ENCODE data around the gene FAM181A. TPM values are rescaled to one million over a fixed set of nuclear protein-coding genes. Genes with fewer than 3 reads are reported as not detected.

The FAM181A gene
- total and polyA plus RNA-seq, 10 of the 15 experiments (the other 5 are each of a cell fraction or from before 2014, with no cell fraction given): not detected

DNA sequence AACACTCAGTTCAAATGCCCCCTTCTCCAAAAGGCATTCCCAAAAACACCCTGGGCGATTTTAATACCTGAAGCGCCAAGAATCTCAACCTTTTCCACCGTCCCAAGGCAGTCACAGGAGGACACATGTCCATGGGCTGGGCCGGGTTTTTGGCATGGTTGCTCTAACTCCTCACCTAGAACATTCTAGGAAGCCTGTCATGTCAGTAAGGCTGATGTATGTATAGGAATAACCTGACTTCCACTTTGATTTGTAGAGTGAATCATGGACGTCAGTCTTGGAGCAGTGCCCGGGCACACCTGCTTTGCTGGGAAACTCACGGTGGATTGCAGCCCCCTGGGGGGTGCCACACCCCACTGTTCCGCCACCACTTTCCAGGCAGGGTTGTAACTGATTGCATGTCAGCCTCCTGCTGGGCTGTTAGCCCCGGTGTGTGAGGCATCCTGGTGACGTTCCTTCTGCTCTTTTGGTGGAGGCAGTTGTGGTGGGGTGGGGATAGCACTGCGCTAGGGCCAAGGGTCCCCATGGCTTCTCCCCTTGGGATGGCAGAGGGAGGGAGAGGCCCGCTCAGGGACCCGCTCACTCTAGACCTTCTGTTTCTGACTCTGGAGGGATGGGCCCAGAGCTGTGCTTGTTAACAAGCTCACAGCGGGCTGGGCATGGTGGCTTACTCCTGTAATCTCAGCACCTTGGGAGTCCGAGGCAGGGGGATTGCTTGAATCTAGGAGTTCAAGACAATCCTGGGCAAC is 35.2 kb upstream of the FAM181A start (continued):
- no peak for TF ChIP-seq ETV6 (conservative IDR thresholded peaks at IDR 0.05 in 1 of 2, IDR thresholded peaks at IDR 0.05 in 1 of 2; ENCODE audit: borderline replicate concordance in 1 of 2, low read depth in 1 of 2)

DNA sequence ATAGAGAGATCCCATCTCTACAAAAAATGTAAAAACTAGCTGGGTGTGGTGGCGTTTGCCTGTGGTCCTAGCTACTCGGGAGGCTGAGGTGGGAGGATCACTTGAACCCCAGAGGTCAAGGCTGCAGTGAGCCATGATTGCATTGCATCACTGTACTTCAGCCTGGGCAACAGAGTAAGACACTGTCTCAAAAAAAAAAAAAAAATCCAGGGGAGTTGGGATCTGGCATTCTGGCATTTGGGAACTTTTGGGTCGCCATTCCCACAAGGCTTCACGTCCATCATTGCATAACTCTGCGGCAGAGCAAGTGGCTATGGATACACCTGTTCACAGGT is 34.7 kb upstream of the FAM181A start:
- RAD21 ChIA-PET (ENCODE audit: unreplicated experiment): interaction anchor here (0.7 kb wide), 1 partner anchor 233 kb away, joined by 3 read pairs; no protein-coding TSS in a partner anchor
- no peak overlapping the region for H3K4me3 ChIP-seq
- no peaks in the 10 kb centered on the region for H3K4me1 ChIP-seq (ENCODE audit: control insufficient read depth, insufficient read depth, low read length)
- H3K9ac ChIP-seq (ENCODE audit: control insufficient read depth, insufficient read depth, low read length): no peak overlapping the region
- H3K27me3 ChIP-seq (replicated peaks in 1 of 2; ENCODE audit: control insufficient read depth in 2 of 2, insufficient read depth in 2 of 2, low read length in 1 of 2): peaks cover 6 to 10% of the 10 kb centered on the region in 2 experiments
- H3K27ac ChIP-seq (ENCODE audit: control insufficient read depth, insufficient read depth): no peak overlapping the region
- intact Hi-C loops (cut with micrococcal nuclease; ENCODE audit: unreplicated experiment): loop anchor here (5.0 kb wide), 1 partner anchor 160 kb away; no protein-coding TSS in a partner anchor
- FAIRE-seq: no peak
- no TSS peak for BruUV-seq (replicated peaks)
- in situ Hi-C loops (cut with MboI): no loop called here
- no peak overlapping the region for H2AFZ ChIP-seq (ENCODE audit: control insufficient read depth, low read depth, low read length)
- CTCF ChIA-PET: interaction anchor here (1.1 to 9.5 kb wide), 2 partner anchors 16 to 237 kb away, joined by 3 to 55 read pairs; no protein-coding TSS in a partner anchor
- 26% methylated on average over 5 of the region's 5 CpGs for WGBS (ENCODE audit: insufficient coverage, insufficient replicate concordance, low lambda C conversion rate, missing lambda C conversion rate)
- TF ChIP-seq MXI1 (IDR thresholded peaks at IDR 0.05; ENCODE audit: low read depth, low read length) (no peak), HDAC6 (IDR thresholded peaks at IDR 0.05; ENCODE audit: unreplicated experiment) (no peak), ETV6 (conservative IDR thresholded peaks at IDR 0.05 in 1 of 2, IDR thresholded peaks at IDR 0.05 in 1 of 2; ENCODE audit: borderline replicate concordance in 1 of 2, low read depth in 1 of 2) (no peak), BCL11A (IDR thresholded peaks at IDR 0.05; ENCODE audit: low read depth, low read length) (no peak), SIX5 (IDR thresholded peaks at IDR 0.05; ENCODE audit: low read depth, low read length, severe bottlenecking) (no peak), RUNX3 (IDR thresholded peaks at IDR 0.05; ENCODE audit: low read length) (no peak), TCF7 (IDR thresholded peaks at IDR 0.05; ENCODE audit: borderline replicate concordance) (no peak), POU2F2 (IDR thresholded peaks at IDR 0.05; ENCODE audit: borderline replicate concordance, low read depth, low read length) (no peak), HDGF (IDR thresholded peaks at IDR 0.05) (no peak), NR2F1 (conservative IDR thresholded peaks at IDR 0.05) (no peak), NR2C2 (IDR thresholded peaks at IDR 0.05; ENCODE audit: borderline replicate concordance, control insufficient read depth, insufficient read length, low read depth) (no peak)
- TF ChIP-seq, protein P1, sequence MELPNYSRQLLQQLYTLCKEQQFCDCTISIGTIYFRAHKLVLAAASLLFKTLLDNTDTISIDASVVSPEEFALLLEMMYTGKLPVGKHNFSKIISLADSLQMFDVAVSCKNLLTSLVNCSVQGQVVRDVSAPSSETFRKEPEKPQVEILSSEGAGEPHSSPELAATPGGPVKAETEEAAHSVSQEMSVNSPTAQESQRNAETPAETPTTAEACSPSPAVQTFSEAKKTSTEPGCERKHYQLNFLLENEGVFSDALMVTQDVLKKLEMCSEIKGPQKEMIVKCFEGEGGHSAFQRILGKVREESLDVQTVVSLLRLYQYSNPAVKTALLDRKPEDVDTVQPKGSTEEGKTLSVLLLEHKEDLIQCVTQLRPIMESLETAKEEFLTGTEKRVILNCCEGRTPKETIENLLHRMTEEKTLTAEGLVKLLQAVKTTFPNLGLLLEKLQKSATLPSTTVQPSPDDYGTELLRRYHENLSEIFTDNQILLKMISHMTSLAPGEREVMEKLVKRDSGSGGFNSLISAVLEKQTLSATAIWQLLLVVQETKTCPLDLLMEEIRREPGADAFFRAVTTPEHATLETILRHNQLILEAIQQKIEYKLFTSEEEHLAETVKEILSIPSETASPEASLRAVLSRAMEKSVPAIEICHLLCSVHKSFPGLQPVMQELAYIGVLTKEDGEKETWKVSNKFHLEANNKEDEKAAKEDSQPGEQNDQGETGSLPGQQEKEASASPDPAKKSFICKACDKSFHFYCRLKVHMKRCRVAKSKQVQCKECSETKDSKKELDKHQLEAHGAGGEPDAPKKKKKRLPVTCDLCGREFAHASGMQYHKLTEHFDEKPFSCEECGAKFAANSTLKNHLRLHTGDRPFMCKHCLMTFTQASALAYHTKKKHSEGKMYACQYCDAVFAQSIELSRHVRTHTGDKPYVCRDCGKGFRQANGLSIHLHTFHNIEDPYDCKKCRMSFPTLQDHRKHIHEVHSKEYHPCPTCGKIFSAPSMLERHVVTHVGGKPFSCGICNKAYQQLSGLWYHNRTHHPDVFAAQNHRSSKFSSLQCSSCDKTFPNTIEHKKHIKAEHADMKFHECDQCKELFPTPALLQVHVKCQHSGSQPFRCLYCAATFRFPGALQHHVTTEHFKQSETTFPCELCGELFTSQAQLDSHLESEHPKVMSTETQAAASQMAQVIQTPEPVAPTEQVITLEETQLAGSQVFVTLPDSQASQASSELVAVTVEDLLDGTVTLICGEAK (IDR thresholded peaks at IDR 0.05; ENCODE audit: borderline replicate concordance): no peak
- TF ChIP-seq, protein P2, sequence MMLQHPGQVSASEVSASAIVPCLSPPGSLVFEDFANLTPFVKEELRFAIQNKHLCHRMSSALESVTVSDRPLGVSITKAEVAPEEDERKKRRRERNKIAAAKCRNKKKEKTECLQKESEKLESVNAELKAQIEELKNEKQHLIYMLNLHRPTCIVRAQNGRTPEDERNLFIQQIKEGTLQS (IDR thresholded peaks at IDR 0.05; ENCODE audit: borderline replicate concordance, extremely low read depth, low read depth, low read length): no peak
- no peak for ATAC-seq
- no peaks in the 10 kb centered on the region for H4K20me1 ChIP-seq (ENCODE audit: control insufficient read depth, insufficient read depth)
- no peaks in the 10 kb centered on the region for H3K9me3 ChIP-seq (replicated peaks; ENCODE audit: control insufficient read depth, insufficient read depth, low read length)
- SMC1A ChIA-PET (ENCODE audit: uncharacterized antibody, unreplicated experiment): interaction anchor here (0.7 to 1.0 kb wide), 4 partner anchors 8 to 343 kb away, joined by 3 to 5 read pairs (median 4); no protein-coding TSS in a partner anchor
- no peaks in the 10 kb centered on the region for H3K79me2 ChIP-seq (ENCODE audit: control insufficient read depth, insufficient read depth, low read length)
- no peak for DNase-seq (ENCODE audit: low read depth, low spot score)
- POLR2A ChIA-PET: no interaction called here
- H3K36me3 ChIP-seq (ENCODE audit: control insufficient read depth in 2 of 2, insufficient read depth in 2 of 2, low read length in 1 of 2): no peaks in the 10 kb centered on the region
- no peak overlapping the region for H3K4me2 ChIP-seq (ENCODE audit: control insufficient read depth, insufficient read depth)
